Stimulated activated CD4-positive, alpha-beta T cell treated with anti-CD3 and anti-CD28 coated beads, Interleukin-12 subunit alpha, Interleukin-12 subunit beta, amount 100 ng/mL, for 4 hours (primary cell): ENCODE results near the gene CTDSPL.

Source experiments
- DNase-seq: peaks from one replicate; pipeline ENCODE4 v3.0.0-alpha.2; 2020

CTDSPL gene

GRCh38 chr3:37920156-37920699 lies 58.5 kb downstream of the CTDSPL start:
- DNase-seq: no peak

- no peak for DNase-seq
These were observed 59.3 kb downstream of the CTDSPL start for GRCh38 chr3:37921025-37921424.

- no peak for DNase-seq
These were observed 61.3 kb downstream of the CTDSPL start for GRCh38 chr3:37922721-37923568.

GRCh38 chr3:37923569-37924040 lies 61.9 kb downstream of the CTDSPL start:
- DNase-seq: no peak

- DNase-seq: no peak
These were observed 62.8 kb downstream of the CTDSPL start for GRCh38 chr3:37924453-37924852.

GRCh38 chr3:37925157-37925556 lies 63.5 kb downstream of the CTDSPL start:
- no peak for DNase-seq

- no peak for DNase-seq
These were observed 64.9 kb downstream of the CTDSPL start for GRCh38 chr3:37926611-37927010.

- no peak for DNase-seq
These were observed 68.8 kb downstream of the CTDSPL start for GRCh38 chr3:37930495-37930894.

GRCh38 chr3:37932505-37932904 lies 70.8 kb downstream of the CTDSPL start:
- DNase-seq: no peak

- no peak for DNase-seq
These were observed 73.1 kb downstream of the CTDSPL start for GRCh38 chr3:37934631-37935289.

GRCh38 chr3:37935290-37935668 lies 73.6 kb downstream of the CTDSPL start:
- DNase-seq: no peak

- no peak for DNase-seq
These were observed 74.3 kb downstream of the CTDSPL start for GRCh38 chr3:37935756-37936666.

- DNase-seq: no peak
These were observed 75.5 kb downstream of the CTDSPL start for GRCh38 chr3:37937156-37937555.

GRCh38 chr3:37938011-37938410 lies 76.3 kb downstream of the CTDSPL start:
- no peak for DNase-seq

- DNase-seq: no peak
These were observed 78.7 kb downstream of the CTDSPL start for GRCh38 chr3:37940242-37940908.

- no peak for DNase-seq
These were observed 80.2 kb downstream of the CTDSPL start for GRCh38 chr3:37941608-37942508.

GRCh38 chr3:37942646-37943045 lies 81.0 kb downstream of the CTDSPL start:
- no peak for DNase-seq

GRCh38 chr3:37943126-37943525 lies 81.4 kb downstream of the CTDSPL start:
- DNase-seq: no peak

- DNase-seq: no peak
These were observed 82.1 kb downstream of the CTDSPL start for GRCh38 chr3:37943631-37944314.

- no peak for DNase-seq
These were observed 82.7 kb downstream of the CTDSPL start for GRCh38 chr3:37944391-37944842.
